ENCODE results near the gene LTBP4. TPM values are rescaled to one million over a fixed set of nuclear protein-coding genes. Genes with fewer than 3 reads are reported as not detected.

LTBP4 gene
- total and polyA plus RNA-seq, 2 of the 13 experiments (the other 11 are each of a cell fraction or from before 2014, with no cell fraction given), result 0.86 to 2.3 TPM

DNA sequence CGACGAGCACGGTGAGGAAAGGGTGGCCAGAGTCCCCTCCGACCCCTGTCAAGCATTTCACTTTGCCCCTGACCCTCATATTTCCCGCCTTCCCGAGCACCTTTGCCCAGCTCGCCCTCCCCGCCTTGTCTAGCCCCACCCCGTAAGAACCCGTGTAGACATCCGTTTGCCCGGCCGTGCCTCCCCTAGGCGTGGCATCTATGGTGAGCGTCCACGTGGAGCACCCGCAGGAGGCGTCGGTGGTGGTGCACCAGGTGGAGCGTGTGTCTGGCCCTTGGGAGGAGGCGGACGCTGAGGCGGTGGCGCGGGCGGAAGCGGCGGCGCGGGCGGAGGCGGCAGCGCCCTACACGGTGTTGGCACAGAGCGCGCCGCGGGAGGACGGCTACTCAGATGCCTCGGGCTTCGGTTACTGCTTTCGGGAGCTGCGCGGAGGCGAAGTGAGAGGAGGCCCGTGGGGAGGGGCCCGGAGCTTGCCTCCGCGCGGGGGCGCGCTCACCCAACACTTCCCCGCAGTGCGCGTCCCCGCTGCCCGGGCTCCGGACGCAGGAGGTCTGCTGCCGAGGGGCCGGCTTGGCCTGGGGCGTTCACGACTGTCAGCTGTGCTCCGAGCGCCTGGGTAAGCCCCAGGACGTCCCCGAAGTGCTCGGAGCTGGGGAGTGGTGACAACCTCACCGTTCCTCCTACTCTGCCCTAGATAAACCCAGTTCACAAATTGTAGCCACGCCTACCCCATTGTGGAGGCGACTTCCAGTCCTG, 4.2 kb downstream of the LTBP4 start (continued):
- TF ChIP-seq, protein P1, sequence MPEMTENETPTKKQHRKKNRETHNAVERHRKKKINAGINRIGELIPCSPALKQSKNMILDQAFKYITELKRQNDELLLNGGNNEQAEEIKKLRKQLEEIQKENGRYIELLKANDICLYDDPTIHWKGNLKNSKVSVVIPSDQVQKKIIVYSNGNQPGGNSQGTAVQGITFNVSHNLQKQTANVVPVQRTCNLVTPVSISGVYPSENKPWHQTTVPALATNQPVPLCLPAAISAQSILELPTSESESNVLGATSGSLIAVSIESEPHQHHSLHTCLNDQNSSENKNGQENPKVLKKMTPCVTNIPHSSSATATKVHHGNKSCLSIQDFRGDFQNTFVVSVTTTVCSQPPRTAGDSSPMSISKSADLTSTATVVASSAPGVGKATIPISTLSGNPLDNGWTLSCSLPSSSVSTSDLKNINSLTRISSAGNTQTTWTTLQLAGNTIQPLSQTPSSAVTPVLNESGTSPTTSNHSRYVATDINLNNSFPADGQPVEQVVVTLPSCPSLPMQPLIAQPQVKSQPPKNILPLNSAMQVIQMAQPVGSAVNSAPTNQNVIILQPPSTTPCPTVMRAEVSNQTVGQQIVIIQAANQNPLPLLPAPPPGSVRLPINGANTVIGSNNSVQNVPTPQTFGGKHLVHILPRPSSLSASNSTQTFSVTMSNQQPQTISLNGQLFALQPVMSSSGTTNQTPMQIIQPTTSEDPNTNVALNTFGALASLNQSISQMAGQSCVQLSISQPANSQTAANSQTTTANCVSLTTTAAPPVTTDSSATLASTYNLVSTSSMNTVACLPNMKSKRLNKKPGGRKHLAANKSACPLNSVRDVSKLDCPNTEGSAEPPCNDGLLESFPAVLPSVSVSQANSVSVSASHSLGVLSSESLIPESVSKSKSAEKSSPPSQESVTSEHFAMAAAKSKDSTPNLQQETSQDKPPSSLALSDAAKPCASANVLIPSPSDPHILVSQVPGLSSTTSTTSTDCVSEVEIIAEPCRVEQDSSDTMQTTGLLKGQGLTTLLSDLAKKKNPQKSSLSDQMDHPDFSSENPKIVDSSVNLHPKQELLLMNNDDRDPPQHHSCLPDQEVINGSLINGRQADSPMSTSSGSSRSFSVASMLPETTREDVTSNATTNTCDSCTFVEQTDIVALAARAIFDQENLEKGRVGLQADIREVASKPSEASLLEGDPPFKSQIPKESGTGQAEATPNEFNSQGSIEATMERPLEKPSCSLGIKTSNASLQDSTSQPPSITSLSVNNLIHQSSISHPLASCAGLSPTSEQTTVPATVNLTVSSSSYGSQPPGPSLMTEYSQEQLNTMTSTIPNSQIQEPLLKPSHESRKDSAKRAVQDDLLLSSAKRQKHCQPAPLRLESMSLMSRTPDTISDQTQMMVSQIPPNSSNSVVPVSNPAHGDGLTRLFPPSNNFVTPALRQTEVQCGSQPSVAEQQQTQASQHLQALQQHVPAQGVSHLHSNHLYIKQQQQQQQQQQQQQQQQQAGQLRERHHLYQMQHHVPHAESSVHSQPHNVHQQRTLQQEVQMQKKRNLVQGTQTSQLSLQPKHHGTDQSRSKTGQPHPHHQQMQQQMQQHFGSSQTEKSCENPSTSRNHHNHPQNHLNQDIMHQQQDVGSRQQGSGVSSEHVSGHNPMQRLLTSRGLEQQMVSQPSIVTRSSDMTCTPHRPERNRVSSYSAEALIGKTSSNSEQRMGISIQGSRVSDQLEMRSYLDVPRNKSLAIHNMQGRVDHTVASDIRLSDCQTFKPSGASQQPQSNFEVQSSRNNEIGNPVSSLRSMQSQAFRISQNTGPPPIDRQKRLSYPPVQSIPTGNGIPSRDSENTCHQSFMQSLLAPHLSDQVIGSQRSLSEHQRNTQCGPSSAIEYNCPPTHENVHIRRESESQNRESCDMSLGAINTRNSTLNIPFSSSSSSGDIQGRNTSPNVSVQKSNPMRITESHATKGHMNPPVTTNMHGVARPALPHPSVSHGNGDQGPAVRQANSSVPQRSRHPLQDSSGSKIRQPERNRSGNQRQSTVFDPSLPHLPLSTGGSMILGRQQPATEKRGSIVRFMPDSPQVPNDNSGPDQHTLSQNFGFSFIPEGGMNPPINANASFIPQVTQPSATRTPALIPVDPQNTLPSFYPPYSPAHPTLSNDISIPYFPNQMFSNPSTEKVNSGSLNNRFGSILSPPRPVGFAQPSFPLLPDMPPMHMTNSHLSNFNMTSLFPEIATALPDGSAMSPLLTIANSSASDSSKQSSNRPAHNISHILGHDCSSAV (CRISPR knock-in tag; IDR thresholded peaks at IDR 0.05; ENCODE audit: borderline replicate concordance), result no peak
- TF ChIP-seq SP4 (CRISPR knock-in tag; IDR thresholded peaks at IDR 0.05) (peak; percentile 55), KDM5B (CRISPR knock-in tag; IDR thresholded peaks at IDR 0.05; ENCODE audit: borderline replicate concordance) (peak; percentile 84), CENPX (CRISPR knock-in tag; IDR thresholded peaks at IDR 0.05) (no peak), DNMT1 (CRISPR knock-in tag; IDR thresholded peaks at IDR 0.05) (no peak), ZNF749 (CRISPR knock-in tag; IDR thresholded peaks at IDR 0.05; ENCODE audit: borderline replicate concordance) (0 out of 2 replicates have a peak, but pooled peaks have one; percentile 19), KLF6 (CRISPR knock-in tag; IDR thresholded peaks at IDR 0.05) (0 out of 2 replicates have a peak, but pooled peaks have one; percentile 27), MEIS2 (CRISPR knock-in tag; IDR thresholded peaks at IDR 0.05) (no peak)
- TF ChIP-seq, protein P2, sequence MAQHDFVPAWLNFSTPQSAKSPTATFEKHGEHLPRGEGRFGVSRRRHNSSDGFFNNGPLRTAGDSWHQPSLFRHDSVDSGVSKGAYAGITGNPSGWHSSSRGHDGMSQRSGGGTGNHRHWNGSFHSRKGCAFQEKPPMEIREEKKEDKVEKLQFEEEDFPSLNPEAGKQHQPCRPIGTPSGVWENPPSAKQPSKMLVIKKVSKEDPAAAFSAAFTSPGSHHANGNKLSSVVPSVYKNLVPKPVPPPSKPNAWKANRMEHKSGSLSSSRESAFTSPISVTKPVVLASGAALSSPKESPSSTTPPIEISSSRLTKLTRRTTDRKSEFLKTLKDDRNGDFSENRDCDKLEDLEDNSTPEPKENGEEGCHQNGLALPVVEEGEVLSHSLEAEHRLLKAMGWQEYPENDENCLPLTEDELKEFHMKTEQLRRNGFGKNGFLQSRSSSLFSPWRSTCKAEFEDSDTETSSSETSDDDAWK (CRISPR knock-in tag; IDR thresholded peaks at IDR 0.05), result no peak
- TF ChIP-seq, protein P3, sequence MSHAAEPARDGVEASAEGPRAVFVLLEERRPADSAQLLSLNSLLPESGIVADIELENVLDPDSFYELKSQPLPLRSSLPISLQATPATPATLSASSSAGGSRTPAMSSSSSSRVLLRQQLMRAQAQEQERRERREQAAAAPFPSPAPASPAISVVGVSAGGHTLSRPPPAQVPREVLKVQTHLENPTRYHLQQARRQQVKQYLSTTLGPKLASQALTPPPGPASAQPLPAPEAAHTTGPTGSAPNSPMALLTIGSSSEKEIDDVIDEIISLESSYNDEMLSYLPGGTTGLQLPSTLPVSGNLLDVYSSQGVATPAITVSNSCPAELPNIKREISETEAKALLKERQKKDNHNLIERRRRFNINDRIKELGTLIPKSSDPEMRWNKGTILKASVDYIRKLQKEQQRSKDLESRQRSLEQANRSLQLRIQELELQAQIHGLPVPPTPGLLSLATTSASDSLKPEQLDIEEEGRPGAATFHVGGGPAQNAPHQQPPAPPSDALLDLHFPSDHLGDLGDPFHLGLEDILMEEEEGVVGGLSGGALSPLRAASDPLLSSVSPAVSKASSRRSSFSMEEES (CRISPR knock-in tag; IDR thresholded peaks at IDR 0.05), result no peak
- TF ChIP-seq, protein P4, sequence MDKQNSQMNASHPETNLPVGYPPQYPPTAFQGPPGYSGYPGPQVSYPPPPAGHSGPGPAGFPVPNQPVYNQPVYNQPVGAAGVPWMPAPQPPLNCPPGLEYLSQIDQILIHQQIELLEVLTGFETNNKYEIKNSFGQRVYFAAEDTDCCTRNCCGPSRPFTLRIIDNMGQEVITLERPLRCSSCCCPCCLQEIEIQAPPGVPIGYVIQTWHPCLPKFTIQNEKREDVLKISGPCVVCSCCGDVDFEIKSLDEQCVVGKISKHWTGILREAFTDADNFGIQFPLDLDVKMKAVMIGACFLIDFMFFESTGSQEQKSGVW (CRISPR knock-in tag; IDR thresholded peaks at IDR 0.05; ENCODE audit: borderline replicate concordance), result no peak
- TF ChIP-seq, protein P5, sequence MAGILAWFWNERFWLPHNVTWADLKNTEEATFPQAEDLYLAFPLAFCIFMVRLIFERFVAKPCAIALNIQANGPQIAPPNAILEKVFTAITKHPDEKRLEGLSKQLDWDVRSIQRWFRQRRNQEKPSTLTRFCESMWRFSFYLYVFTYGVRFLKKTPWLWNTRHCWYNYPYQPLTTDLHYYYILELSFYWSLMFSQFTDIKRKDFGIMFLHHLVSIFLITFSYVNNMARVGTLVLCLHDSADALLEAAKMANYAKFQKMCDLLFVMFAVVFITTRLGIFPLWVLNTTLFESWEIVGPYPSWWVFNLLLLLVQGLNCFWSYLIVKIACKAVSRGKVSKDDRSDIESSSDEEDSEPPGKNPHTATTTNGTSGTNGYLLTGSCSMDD (CRISPR knock-in tag; IDR thresholded peaks at IDR 0.05), result no peak

Data from HepG2 (cell line).